Lower lobe of right lung (tissue), 2 donors: ENCODE data around the gene PACS2. TPM values are rescaled to one million over a fixed set of nuclear protein-coding genes. Genes with fewer than 3 reads are reported as not detected.

Source experiments
- ATAC-seq, 2 donors: fragments of 200-7000 bp; cut with Tn5 transposase; one replicate each; pipeline ENCODE4 v1.9.1; 2020 to 2022; ENCODE audit warnings: mild to moderate bottlenecking in 2 of 2, moderate library complexity in 2 of 2
- DNase-seq: peaks from one replicate; pipeline ENCODE4 v3.0.0-alpha.2; 2020
- H3K27ac ChIP-seq: fragments of 200-600 bp; one replicate; pipeline ENCODE4 v1.8.0; 2022
- H3K27me3 ChIP-seq: fragments of 200-600 bp; one replicate; pipeline ENCODE4 v1.8.0; 2022; ENCODE audit warnings: low read depth
- H3K36me3 ChIP-seq: fragments of 200-600 bp; one replicate; pipeline ENCODE4 v1.8.0; 2022; ENCODE audit warnings: mild to moderate bottlenecking
- H3K4me1 ChIP-seq: fragments of 200-600 bp; one replicate; pipeline ENCODE4 v1.8.0; 2022
- H3K4me3 ChIP-seq: fragments of 200-600 bp; one replicate; pipeline ENCODE4 v1.8.0; 2022; ENCODE audit warnings: mild to moderate bottlenecking
- H3K9me3 ChIP-seq: fragments of 200-600 bp; one replicate; pipeline ENCODE4 v1.8.0; 2022
- CTCF ChIP-seq: fragments of 200-600 bp; IDR thresholded peaks from one replicate; pipeline ENCODE4 v1.8.0; 2022; ENCODE audit warnings: antibody characterized with exemption, mild to moderate bottlenecking
- intact Hi-C: fragments of 100-400 bp; cut with DNase I; formaldehyde crosslinking; loops from one replicate; pipeline ENCODE4 v1.11.0; 2022
- total RNA-seq: library from RNA; stranded (reverse); fragmentation: NEBNext Ultra II Directional; extraction: Animal tissue kit (Norgen Biotek cat#: 25700); gene quantifications from one replicate; pipeline ENCODE4 v1.2.1, GENCODE V29; 2021
- donor health status: DM: no; HTN: yes; CAD: no; lungs with severe emphysema.

PACS2 gene
- total RNA-seq, 1 donor from 2014 or later: 79.7 TPM

- Histone ChIP-seq H3K36me3 (no peaks in the 10 kb centered on the region), H3K27me3 (no peaks in the 10 kb centered on the region), H3K4me3 (peak overlapping the region; percentile 75), H3K4me1 (peaks cover 37% of the 10 kb centered on the region), H3K9me3 (no peaks in the 10 kb centered on the region), H3K27ac (peak overlapping the region; percentile 65)
- intact Hi-C loops: no loop called here
- no peak for TF ChIP-seq CTCF
- ATAC-seq (peak; percentile 5 to 35), DNase-seq (peak; percentile 65)
Measured at GRCh38 chr14:105315211-105315721, 718 bp downstream of the PACS2 start.

- no peaks in the 10 kb centered on the region for H3K27me3 ChIP-seq
- H3K9me3 ChIP-seq: no peaks in the 10 kb centered on the region
- no peak for DNase-seq
- H3K27ac ChIP-seq: peak overlapping the region; percentile 65
- peaks cover 37% of the 10 kb centered on the region for H3K4me1 ChIP-seq
- ATAC-seq: no peak
- TF ChIP-seq CTCF: no peak
- H3K4me3 ChIP-seq: peak overlapping the region; percentile 75
- H3K36me3 ChIP-seq: no peaks in the 10 kb centered on the region
- intact Hi-C loops: no loop called here
Measured at GRCh38 chr14:105315941-105316576, 1.5 kb downstream of the PACS2 start.

GRCh38 chr14:105316577-105316941 lies 2.0 kb downstream of the PACS2 start:
- TF ChIP-seq CTCF: no peak
- intact Hi-C loops: no loop called here
- no peaks in the 10 kb centered on the region for H3K9me3 ChIP-seq
- peaks cover 37% of the 10 kb centered on the region for H3K4me1 ChIP-seq
- no peaks in the 10 kb centered on the region for H3K36me3 ChIP-seq
- H3K27me3 ChIP-seq: no peaks in the 10 kb centered on the region
- H3K4me3 ChIP-seq: no peak overlapping the region
- DNase-seq (no peak), ATAC-seq (no peak)
- no peak overlapping the region for H3K27ac ChIP-seq

DNA sequence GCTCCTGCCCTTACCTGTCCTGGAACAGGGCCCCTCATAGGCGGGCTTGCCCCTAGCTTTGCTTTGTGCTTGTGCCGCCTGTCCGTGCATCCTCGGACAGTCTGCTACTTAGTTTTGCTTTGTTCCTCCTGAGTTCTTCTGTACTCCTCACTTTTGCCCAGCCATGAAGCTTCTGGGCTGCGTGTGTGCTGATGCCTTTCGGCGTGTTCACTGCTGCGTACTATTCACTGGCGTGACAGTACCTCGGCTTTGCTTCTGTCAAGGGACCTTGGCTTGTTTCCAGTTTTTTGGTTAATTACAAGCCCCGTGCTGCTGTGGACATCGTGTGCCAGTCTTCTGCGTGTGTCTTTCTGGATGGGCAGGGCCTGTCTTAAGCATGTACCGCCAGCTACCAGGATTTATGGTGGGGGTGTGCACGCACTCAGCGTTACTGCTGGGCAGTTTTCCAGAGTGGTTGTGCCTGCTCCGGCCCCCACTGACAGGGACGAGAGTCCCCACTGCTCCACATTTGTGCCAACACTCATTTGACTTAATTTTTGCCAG lies 2.5 kb downstream of the PACS2 start:
- no peaks in the 10 kb centered on the region for H3K9me3 ChIP-seq
- no peaks in the 10 kb centered on the region for H3K27me3 ChIP-seq
- DNase-seq (no peak), ATAC-seq (no peak)
- intact Hi-C loops: no loop called here
- H3K36me3 ChIP-seq: no peaks in the 10 kb centered on the region
- peaks cover 37% of the 10 kb centered on the region for H3K4me1 ChIP-seq
- no peak for TF ChIP-seq CTCF
- no peak overlapping the region for H3K4me3 ChIP-seq
- H3K27ac ChIP-seq: peak overlapping the region; percentile 7

- Histone ChIP-seq H3K4me3 (no peak overlapping the region), H3K27me3 (no peaks in the 10 kb centered on the region), H3K9me3 (no peaks in the 10 kb centered on the region), H3K36me3 (no peaks in the 10 kb centered on the region), H3K27ac (peak overlapping the region; percentile 7), H3K4me1 (peaks cover 37% of the 10 kb centered on the region)
- ATAC-seq (peak; percentile 10 to 26), DNase-seq (no peak)
- no peak for TF ChIP-seq CTCF
- intact Hi-C loops: no loop called here
Measured at GRCh38 chr14:105317546-105317945, 3.0 kb downstream of the PACS2 start.
